ENCODE results near the gene BABAM2. TPM values are rescaled to one million over a fixed set of nuclear protein-coding genes. Genes with fewer than 3 reads are reported as not detected.

The BABAM2 gene
- total RNA-seq, 1 donor from 2014 or later: 58.9 TPM

GRCh38 chr2:28300485-28301341 lies 410.2 kb downstream of the BABAM2 start:
- TF ChIP-seq, protein P1, sequence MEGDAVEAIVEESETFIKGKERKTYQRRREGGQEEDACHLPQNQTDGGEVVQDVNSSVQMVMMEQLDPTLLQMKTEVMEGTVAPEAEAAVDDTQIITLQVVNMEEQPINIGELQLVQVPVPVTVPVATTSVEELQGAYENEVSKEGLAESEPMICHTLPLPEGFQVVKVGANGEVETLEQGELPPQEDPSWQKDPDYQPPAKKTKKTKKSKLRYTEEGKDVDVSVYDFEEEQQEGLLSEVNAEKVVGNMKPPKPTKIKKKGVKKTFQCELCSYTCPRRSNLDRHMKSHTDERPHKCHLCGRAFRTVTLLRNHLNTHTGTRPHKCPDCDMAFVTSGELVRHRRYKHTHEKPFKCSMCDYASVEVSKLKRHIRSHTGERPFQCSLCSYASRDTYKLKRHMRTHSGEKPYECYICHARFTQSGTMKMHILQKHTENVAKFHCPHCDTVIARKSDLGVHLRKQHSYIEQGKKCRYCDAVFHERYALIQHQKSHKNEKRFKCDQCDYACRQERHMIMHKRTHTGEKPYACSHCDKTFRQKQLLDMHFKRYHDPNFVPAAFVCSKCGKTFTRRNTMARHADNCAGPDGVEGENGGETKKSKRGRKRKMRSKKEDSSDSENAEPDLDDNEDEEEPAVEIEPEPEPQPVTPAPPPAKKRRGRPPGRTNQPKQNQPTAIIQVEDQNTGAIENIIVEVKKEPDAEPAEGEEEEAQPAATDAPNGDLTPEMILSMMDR (IDR thresholded peaks at IDR 0.05; ENCODE audit: borderline replicate concordance): no peak
- no peak overlapping the region for H3K4me3 ChIP-seq
- H3K4me1 ChIP-seq: no peaks in the 10 kb centered on the region
- peaks cover 37% of the 10 kb centered on the region for H3K36me3 ChIP-seq
- peaks cover 12% of the 10 kb centered on the region for H3K9me3 ChIP-seq (replicated peaks)
- H3K27me3 ChIP-seq (ENCODE audit: low read depth): no peaks in the 10 kb centered on the region
- no peak overlapping the region for H3K27ac ChIP-seq (replicated peaks)
- DNase-seq: no peak
- intact Hi-C loops (cut with micrococcal nuclease): no loop called here

DNA sequence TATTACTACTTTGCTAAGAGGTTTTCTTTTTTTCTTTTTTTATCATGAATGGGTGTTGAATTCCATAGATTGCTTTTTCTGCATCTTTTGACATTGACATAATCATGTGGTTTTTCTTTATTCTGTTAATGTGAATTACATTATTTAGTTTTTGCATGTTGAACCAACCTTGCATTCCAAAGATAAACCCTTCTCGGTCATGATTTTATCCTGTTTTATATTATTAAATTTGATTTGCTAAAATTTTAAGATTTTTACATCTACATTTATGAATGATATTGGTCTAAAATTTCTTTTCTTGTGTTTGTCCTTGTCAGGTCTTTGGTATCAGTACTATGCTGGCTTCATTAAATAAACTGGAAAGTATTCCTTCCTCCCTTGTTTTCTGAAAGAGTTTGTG lies 414.7 kb downstream of the BABAM2 start:
- intact Hi-C loops (cut with micrococcal nuclease): no loop called here
- Histone ChIP-seq H3K4me3 (no peak overlapping the region), H3K9me3 (replicated peaks) (peaks cover 14% of the 10 kb centered on the region), H3K27me3 (ENCODE audit: low read depth) (no peaks in the 10 kb centered on the region), H3K27ac (replicated peaks) (no peak overlapping the region), H3K4me1 (no peaks in the 10 kb centered on the region), H3K36me3 (peaks cover 19% of the 10 kb centered on the region)
- TF ChIP-seq, protein P1 (IDR thresholded peaks at IDR 0.05; ENCODE audit: borderline replicate concordance): no peak
- DNase-seq: no peak

DNA sequence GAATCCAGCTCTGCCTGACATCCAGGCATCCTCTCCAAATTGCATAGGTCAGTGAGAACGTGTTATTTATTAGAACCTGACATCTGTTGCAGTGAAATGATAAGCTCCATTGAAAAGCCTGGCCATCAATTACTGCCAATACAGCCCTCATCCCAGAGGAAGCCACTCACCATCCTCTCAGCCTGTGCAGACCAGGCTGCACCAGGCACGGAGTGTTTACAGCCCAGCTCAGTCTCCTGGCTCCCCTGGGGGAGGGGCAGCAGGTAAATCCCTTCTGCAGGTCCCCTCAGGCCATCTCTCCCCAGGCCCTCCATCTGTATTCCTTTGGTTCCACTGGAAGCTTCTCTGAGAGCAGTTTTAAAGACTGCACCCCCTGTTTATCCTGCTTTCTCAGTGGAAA lies 419.6 kb downstream of the BABAM2 start:
- no peak overlapping the region for H3K27ac ChIP-seq (replicated peaks)
- H3K9me3 ChIP-seq (replicated peaks): peaks cover 8% of the 10 kb centered on the region
- H3K4me1 ChIP-seq: peaks cover 33% of the 10 kb centered on the region
- H3K4me3 ChIP-seq: no peak overlapping the region
- intact Hi-C loops (cut with micrococcal nuclease): no loop called here
- H3K27me3 ChIP-seq (ENCODE audit: low read depth): no peaks in the 10 kb centered on the region
- TF ChIP-seq, protein P1 (IDR thresholded peaks at IDR 0.05; ENCODE audit: borderline replicate concordance): no peak
- DNase-seq: no peak
- peaks cover 3% of the 10 kb centered on the region for H3K36me3 ChIP-seq

DNA sequence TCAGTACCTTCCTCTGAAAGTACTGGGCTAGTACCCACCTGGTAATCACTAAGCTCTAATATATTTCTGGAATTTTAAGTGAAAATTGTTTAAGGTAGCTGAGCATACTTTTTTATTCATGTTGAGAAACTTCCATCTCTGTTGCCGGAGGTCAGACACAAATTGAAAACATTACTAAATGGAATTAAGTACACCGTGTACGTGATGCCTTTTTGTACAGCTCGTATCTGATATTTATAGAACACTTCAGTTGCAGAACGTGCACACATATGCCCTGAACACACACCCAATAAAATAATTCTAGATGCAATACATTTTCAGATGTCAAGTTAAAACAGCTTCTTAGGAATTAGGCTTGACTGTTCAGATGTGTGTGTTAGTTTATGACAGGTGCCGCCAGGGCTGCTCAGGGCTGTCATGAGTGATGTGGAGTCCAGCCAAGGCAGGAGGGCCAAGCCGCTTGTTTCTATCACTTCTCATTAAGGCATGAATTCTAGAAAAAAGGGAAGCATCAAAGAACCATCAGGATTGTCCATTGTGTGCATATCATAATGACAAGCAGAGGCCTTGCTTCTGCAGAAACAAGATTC lies 421.2 kb downstream of the BABAM2 start:
- TF ChIP-seq, protein P1 (IDR thresholded peaks at IDR 0.05; ENCODE audit: borderline replicate concordance): no peak
- no peaks in the 10 kb centered on the region for H3K27me3 ChIP-seq (ENCODE audit: low read depth)
- H3K4me3 ChIP-seq: no peak overlapping the region
- H3K4me1 ChIP-seq: peaks cover 33% of the 10 kb centered on the region
- H3K9me3 ChIP-seq (replicated peaks): no peaks in the 10 kb centered on the region
- H3K27ac ChIP-seq (replicated peaks): peak overlapping the region; percentile 66
- H3K36me3 ChIP-seq: no peaks in the 10 kb centered on the region
- intact Hi-C loops (cut with micrococcal nuclease): no loop called here
- DNase-seq: no peak

DNA sequence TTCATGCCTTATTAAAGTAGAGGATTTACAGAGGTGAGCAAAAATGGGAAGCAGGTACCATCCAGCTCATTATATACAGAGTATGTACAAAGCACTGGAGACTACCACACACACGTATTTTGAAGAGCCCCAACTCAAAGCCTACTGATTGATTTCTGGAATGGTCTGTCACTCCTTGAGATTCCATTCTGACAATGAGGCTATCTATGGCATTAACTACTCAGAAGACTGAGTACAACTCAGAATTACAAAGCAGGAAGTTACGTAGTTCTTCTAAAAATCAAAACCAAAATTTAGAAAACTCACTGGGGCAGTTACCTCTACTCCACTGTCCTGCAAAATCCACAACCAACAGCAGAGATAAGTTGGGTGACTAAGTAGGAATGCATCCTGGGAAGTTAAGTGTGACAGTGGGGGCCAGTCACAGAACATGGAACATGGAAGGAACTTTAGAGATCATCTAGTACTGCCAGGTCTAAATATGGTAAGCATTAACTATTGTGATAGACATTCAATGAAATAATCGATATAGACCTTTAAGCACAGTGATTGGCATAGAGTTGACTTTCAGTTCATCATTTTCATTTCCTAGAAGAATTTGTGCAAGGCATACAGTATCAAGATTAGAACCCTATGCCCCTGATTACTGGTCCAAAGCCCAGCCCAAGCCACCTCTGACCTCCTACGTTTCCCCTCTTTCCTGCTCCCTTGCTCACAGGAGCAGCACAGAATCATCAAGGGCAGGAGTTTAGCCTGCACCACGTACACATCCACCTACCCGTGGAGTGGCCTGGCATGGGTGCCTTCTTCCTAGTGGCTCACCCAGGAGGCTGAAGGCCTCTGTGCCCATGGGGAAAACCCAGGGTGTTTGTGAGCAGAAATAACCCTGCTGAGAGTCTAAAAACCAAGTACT lies 422.0 kb downstream of the BABAM2 start:
- TF ChIP-seq, protein P1 (IDR thresholded peaks at IDR 0.05; ENCODE audit: borderline replicate concordance): no peak
- DNase-seq: no peak
- H3K27ac ChIP-seq (replicated peaks): peak overlapping the region; percentile 66
- H3K4me3 ChIP-seq: no peak overlapping the region
- peaks cover 37% of the 10 kb centered on the region for H3K4me1 ChIP-seq
- no peaks in the 10 kb centered on the region for H3K36me3 ChIP-seq
- intact Hi-C loops (cut with micrococcal nuclease): no loop called here
- H3K9me3 ChIP-seq (replicated peaks): no peaks in the 10 kb centered on the region
- no peaks in the 10 kb centered on the region for H3K27me3 ChIP-seq (ENCODE audit: low read depth)

Measured in left ventricle myocardium inferior (tissue), 1 donor.